Left ventricle myocardium inferior (tissue), 1 donor: ENCODE data around the gene UPF1. TPM values are rescaled to one million over a fixed set of nuclear protein-coding genes. Genes with fewer than 3 reads are reported as not detected.

Experiments used
- DNase-seq: peaks from one replicate; pipeline ENCODE4 v3.0.0-alpha.2; 2020
- H3K27ac ChIP-seq: fragments of 200-600 bp; replicated peaks from 2 replicates; pipeline ENCODE4 v1.8.0; 2021
- H3K27me3 ChIP-seq: fragments of 200-600 bp; 2 replicates; pipeline ENCODE4 v1.8.0; 2021; ENCODE audit warnings: low read depth
- H3K36me3 ChIP-seq: fragments of 200-600 bp; 2 replicates; pipeline ENCODE4 v1.8.0; 2021
- H3K4me1 ChIP-seq: fragments of 200-600 bp; 2 replicates; pipeline ENCODE4 v1.8.0; 2021
- H3K4me3 ChIP-seq: fragments of 200-600 bp; 2 replicates; pipeline ENCODE4 v1.8.0; 2021; ENCODE audit warnings: mild to moderate bottlenecking, moderate library complexity
- H3K9me3 ChIP-seq: fragments of 200-600 bp; replicated peaks from 2 replicates; pipeline ENCODE4 v1.8.0; 2021
- CTCF ChIP-seq: fragments of 200-600 bp; IDR thresholded peaks from 2 replicates; pipeline ENCODE4 v1.8.0; 2021; ENCODE audit warnings: antibody characterized with exemption, mild to moderate bottlenecking, borderline replicate concordance
- intact Hi-C: fragments of 100-400 bp; cut with micrococcal nuclease; formaldehyde crosslinking; loops from one replicate; pipeline ENCODE4 v1.11.0; 2022
- total RNA-seq: library from RNA; stranded (reverse); fragmentation: NEBNext Ultra II Directional; extraction: Animal tissue kit (Norgen Biotek cat#: 25700); gene quantifications from one replicate; pipeline ENCODE4 v1.2.1, GENCODE V29; 2021
- donor health status: DM: no; HTN: yes; CAD: no; lungs with severe emphysema.

The UPF1 gene
- total RNA-seq, 1 donor from 2014 or later = 32.3 TPM

DNA sequence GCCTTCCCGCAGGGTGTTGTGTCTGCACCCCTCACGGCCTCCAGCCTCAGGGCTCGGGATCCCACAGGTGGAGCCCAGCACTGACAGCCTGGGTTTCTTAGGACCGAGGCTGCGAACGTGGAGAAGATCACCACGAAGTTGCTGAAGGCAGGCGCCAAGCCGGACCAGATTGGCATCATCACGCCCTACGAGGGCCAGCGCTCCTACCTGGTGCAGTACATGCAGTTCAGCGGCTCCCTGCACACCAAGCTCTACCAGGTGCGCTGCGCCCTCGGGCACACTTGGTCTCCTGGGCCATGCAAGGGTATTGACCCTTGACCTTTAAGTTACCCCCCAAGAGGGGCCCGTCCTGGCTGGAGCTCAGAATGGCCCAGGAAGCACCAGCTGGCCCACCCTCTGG lies 29.0 kb downstream of the UPF1 start:
- Histone ChIP-seq H3K27ac (no peak overlapping the region), H3K4me3 (no peak overlapping the region), H3K4me1 (peaks cover 21% of the 10 kb centered on the region), H3K36me3 (peaks cover 100% of the 10 kb centered on the region), H3K27me3 (no peaks in the 10 kb centered on the region), H3K9me3 (no peaks in the 10 kb centered on the region)
- no peak for TF ChIP-seq CTCF
- DNase-seq = no peak
- intact Hi-C loops = no loop called here

GRCh38 chr19:18861235-18861634 lies 29.5 kb downstream of the UPF1 start:
- no peak for DNase-seq

GRCh38 chr19:18861917-18862316 lies 30.2 kb downstream of the UPF1 start:
- Histone ChIP-seq H3K27me3 (no peaks in the 10 kb centered on the region), H3K36me3 (peaks cover 97% of the 10 kb centered on the region), H3K9me3 (no peaks in the 10 kb centered on the region), H3K4me1 (peaks cover 21% of the 10 kb centered on the region), H3K27ac (no peak overlapping the region), H3K4me3 (no peak overlapping the region)
- no peak for DNase-seq
- no peak for TF ChIP-seq CTCF
- intact Hi-C loops = no loop called here

More at GRCh38 chr19:18861235-18861634, 29.5 kb downstream of the UPF1 start:
- Histone ChIP-seq H3K27ac (no peak overlapping the region), H3K36me3 (peaks cover 100% of the 10 kb centered on the region), H3K27me3 (no peaks in the 10 kb centered on the region), H3K9me3 (no peaks in the 10 kb centered on the region), H3K4me3 (no peak overlapping the region), H3K4me1 (peaks cover 21% of the 10 kb centered on the region)
- intact Hi-C loops = no loop called here
- TF ChIP-seq CTCF = no peak

GRCh38 chr19:18862976-18863842 lies 31.4 kb downstream of the UPF1 start:
- no peak overlapping the region for H3K4me3 ChIP-seq
- DNase-seq = no peak
- peaks cover 95% of the 10 kb centered on the region for H3K36me3 ChIP-seq
- H3K27ac ChIP-seq = no peak overlapping the region
- peaks cover 24% of the 10 kb centered on the region for H3K4me1 ChIP-seq
- no peak for TF ChIP-seq CTCF
- intact Hi-C loops = no loop called here
- no peaks in the 10 kb centered on the region for H3K9me3 ChIP-seq
- H3K27me3 ChIP-seq = no peaks in the 10 kb centered on the region

DNA sequence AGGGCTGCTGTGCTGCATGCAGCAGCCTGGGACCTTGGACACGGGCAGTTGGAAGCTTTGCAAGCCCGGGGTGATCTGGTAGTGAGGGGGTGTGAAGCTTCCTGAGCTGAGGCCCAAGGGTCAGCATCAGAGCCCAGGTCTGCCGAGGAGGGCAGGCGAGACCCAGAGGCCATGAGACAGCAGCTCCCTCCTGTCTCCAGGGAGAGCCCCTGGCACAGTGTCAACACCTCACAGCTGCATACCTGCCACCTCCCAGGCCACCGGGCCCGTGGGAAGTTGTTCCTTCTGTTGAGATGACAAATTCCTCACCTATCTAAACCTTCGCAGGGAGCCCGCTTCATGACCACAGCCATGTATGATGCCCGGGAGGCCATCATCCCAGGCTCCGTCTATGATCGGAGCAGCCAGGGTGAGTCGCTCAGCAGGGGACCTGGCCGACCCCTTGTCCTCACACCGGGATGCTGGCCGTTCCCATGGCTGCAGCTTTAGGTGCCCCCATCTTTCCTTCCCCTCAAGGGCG lies 32.1 kb downstream of the UPF1 start:
- no peak overlapping the region for H3K4me3 ChIP-seq
- H3K27me3 ChIP-seq = no peaks in the 10 kb centered on the region
- DNase-seq = no peak
- no peaks in the 10 kb centered on the region for H3K9me3 ChIP-seq
- no peak overlapping the region for H3K27ac ChIP-seq
- TF ChIP-seq CTCF = no peak
- intact Hi-C loops = no loop called here
- H3K36me3 ChIP-seq = peaks cover 88% of the 10 kb centered on the region
- peaks cover 29% of the 10 kb centered on the region for H3K4me1 ChIP-seq
